Breast epithelium (tissue), 4 donors: Measurements from ENCODE around the gene KTI12. TPM values are rescaled to one million over a fixed set of nuclear protein-coding genes. Genes with fewer than 3 reads are reported as not detected.
"Not testable (repeated sequence)": the region's sequence is repeated elsewhere in the genome, so short reads cannot be mapped to it uniquely, and the experiment has no call there.

Experiments used
- DNase-seq, 2 donors: peaks; one replicate each; pipeline ENCODE4 v3.0.0-alpha.2; 2019; ENCODE audit warnings: low spot score in 2 of 2
- H3K27ac ChIP-seq, 2 donors: fragments of 200-600 bp; sonication (generic) in 1 of 2; one replicate each; pipeline ENCODE4 v1.5.1; 2016 to 2019; ENCODE audit warnings: mild to moderate bottlenecking in 1 of 2
- H3K27me3 ChIP-seq, 2 donors: fragments of 200-600 bp; sonication (generic) in 1 of 2; one replicate each; pipeline versions ENCODE4 v1.5.1 to v1.6.0; 2017 to 2019; ENCODE audit warnings: control low read depth in 1 of 2, mild to moderate bottlenecking in 1 of 2
- H3K36me3 ChIP-seq: fragments of 200-600 bp; one replicate; pipeline ENCODE4 v1.5.1; 2019
- H3K4me1 ChIP-seq, 2 donors: fragments of 200-600 bp; sonication (generic); one replicate each; pipeline ENCODE4 v1.5.1; 2016 to 2019; ENCODE audit warnings: control low read depth in 1 of 2
- H3K4me3 ChIP-seq, 3 donors: fragments of 200-600 bp; sonication (generic); 1 replicate in 2 of 3; 2 replicates in 1 of 3; pipeline ENCODE4 v1.5.1; 2016 to 2019; ENCODE audit warnings: mild to moderate bottlenecking in 3 of 3, moderate library complexity in 2 of 3
- H3K9me3 ChIP-seq, 2 donors: fragments of 200-600 bp; sonication (generic) in 1 of 2; one replicate each; pipeline ENCODE4 v1.5.1; 2016 to 2019; ENCODE audit warnings: control low read depth in 1 of 2
- POLR2A ChIP-seq: fragments of 450-650 bp; IDR thresholded peaks from one replicate; pipeline ENCODE4 v1.6.1; 2016; ENCODE audit warnings: antibody characterized with exemption, mild to moderate bottlenecking, moderate library complexity
- POLR2AphosphoS5 ChIP-seq, 3 donors: sonication (generic); formaldehyde crosslinking; IDR thresholded peaks; one replicate each; pipeline ENCODE4 v1.6.1; 2017; ENCODE audit warnings: antibody characterized with exemption in 3 of 3
- intact Hi-C: fragments of 100-400 bp; cut with DNase I; formaldehyde crosslinking; loops from one replicate; pipeline ENCODE4 v1.15.1; 2023; ENCODE audit warnings: low total_unique reads
- total RNA-seq, 3 donors: library from RNA; depleted of rRNA; stranded (reverse); fragments of >200 nt; gene quantifications; one replicate each; pipeline ENCODE4 v1.1.0, GENCODE V29; 2016
- TF ChIP-seq, protein P1 (sequence below), 3 donors: fragments of 450-650 bp; IDR thresholded peaks; one replicate each; pipeline ENCODE4 v1.5.1; 2016 to 2017; ENCODE audit warnings: antibody characterized with exemption in 3 of 3, mild to moderate bottlenecking in 3 of 3, moderate library complexity in 3 of 3

Gene KTI12, protein sequence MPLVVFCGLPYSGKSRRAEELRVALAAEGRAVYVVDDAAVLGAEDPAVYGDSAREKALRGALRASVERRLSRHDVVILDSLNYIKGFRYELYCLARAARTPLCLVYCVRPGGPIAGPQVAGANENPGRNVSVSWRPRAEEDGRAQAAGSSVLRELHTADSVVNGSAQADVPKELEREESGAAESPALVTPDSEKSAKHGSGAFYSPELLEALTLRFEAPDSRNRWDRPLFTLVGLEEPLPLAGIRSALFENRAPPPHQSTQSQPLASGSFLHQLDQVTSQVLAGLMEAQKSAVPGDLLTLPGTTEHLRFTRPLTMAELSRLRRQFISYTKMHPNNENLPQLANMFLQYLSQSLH
- 10 to 100 TPM in 1 of 3 donors, 1 to 10 TPM in 2; 4.4 to 13.6 (median 7.9) TPM for total RNA-seq

- intact Hi-C loops: no loop called here
- Histone ChIP-seq H3K27ac (peak within 1 kb of the TSS; percentile 89 to 97), H3K27me3 (no peaks in the 10 kb centered on the region), H3K36me3 (no peaks in the 10 kb centered on the region), H3K4me3 (peak within 1 kb of the TSS; percentile 87 to 95 (median 92)), H3K4me1 (peaks cover 3 to 11% of the 10 kb centered on the region in 2 donors), H3K9me3 (no peaks in the 10 kb centered on the region)
- DNase-seq: peak; percentile 68 to 82
- TF ChIP-seq POLR2AphosphoS5 (IDR thresholded peaks at IDR 0.05): peak; percentile 79 to 91 (median 88)
- TF ChIP-seq POLR2A: peak; percentile 38
- TF ChIP-seq, protein P1, sequence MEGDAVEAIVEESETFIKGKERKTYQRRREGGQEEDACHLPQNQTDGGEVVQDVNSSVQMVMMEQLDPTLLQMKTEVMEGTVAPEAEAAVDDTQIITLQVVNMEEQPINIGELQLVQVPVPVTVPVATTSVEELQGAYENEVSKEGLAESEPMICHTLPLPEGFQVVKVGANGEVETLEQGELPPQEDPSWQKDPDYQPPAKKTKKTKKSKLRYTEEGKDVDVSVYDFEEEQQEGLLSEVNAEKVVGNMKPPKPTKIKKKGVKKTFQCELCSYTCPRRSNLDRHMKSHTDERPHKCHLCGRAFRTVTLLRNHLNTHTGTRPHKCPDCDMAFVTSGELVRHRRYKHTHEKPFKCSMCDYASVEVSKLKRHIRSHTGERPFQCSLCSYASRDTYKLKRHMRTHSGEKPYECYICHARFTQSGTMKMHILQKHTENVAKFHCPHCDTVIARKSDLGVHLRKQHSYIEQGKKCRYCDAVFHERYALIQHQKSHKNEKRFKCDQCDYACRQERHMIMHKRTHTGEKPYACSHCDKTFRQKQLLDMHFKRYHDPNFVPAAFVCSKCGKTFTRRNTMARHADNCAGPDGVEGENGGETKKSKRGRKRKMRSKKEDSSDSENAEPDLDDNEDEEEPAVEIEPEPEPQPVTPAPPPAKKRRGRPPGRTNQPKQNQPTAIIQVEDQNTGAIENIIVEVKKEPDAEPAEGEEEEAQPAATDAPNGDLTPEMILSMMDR (IDR thresholded peaks at IDR 0.05): no peak
These were observed at the start of gene KTI12 for GRCh38 chr1:52033190-52034049. TSS of gene KTI12 (minus strand) at chr1:52033810. CDS start at chr1:52033761, 49 bp downstream.

DNA sequence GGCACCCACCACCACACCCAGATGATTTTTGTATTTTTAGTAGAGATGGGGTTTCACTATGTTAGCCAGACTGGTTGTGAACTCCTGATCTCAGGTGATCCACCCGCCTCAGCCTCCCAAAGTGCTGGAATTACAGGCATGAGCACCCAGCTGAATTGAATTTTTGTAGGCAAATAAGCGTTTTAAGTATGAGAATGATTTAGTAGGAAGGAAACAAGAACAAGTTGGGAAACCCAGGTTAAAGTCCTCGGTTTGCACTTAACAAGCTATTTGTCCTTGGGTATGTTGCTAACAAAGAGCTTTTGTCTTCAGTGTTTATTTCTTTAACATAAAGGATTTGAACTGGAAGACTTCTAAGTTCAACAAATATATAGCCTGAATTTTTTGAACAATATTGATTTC, 46.4 kb upstream of the KTI12 start:
- DNase-seq: no peak
- Histone ChIP-seq H3K4me1 (peaks cover 0 to 3% of the 10 kb centered on the region in 2 donors), H3K9me3 (no peaks in the 10 kb centered on the region), H3K4me3 (no peak overlapping the region), H3K27me3 (no peaks in the 10 kb centered on the region), H3K36me3 (no peaks in the 10 kb centered on the region), H3K27ac (no peak overlapping the region)
- intact Hi-C loops: no loop called here
- TF ChIP-seq, protein P1 (IDR thresholded peaks at IDR 0.05): no peak
- TF ChIP-seq POLR2A (no peak), POLR2AphosphoS5 (IDR thresholded peaks at IDR 0.05) (no peak)

DNA sequence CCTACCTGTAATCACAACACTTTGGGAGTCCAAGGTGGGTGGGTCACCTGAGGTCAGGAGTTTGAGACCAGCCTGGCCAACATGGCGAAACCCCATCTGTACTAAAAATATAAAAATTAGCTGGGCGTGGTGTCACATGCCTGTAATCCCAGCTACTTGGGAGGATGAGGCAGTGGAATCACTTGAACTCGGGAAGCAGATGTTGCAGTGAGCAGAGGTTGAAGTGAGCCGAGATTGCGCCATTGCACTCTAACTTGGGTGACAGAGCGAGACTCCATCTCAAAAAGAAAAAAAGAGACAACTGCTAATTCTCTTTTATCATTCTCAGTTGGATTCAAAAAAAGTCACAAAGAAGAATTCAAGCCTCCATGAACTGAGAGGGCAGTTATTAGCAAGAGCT, 43.7 kb upstream of the KTI12 start:
- H3K4me3 ChIP-seq, H3K9me3 ChIP-seq, DNase-seq, H3K27me3 ChIP-seq, H3K27ac ChIP-seq, H3K36me3 ChIP-seq, intact Hi-C loops, H3K4me1 ChIP-seq: not testable (repeated sequence)

DNA sequence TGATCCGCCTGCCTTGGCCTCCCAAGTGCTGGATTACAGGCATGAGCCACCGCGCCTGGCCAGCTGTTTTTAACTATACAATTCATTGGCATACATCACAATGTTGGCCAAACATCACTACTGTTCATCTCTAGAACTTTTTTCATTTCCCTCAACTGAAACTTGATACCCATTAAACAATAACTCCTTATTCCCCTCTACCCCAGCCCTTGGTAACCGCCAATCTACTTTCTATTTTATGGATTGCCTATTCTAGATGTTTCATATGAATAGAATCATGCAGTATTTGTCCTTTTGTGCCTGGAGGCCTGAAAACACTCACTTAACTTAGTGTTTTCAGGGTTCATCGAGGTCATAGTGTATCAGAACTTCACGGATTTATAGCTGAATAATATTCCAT, 38.7 kb upstream of the KTI12 start:
- intact Hi-C loops: no loop called here
- DNase-seq: no peak
- TF ChIP-seq, protein P1 (IDR thresholded peaks at IDR 0.05): no peak
- TF ChIP-seq POLR2A (no peak), POLR2AphosphoS5 (IDR thresholded peaks at IDR 0.05) (no peak)
- Histone ChIP-seq H3K36me3 (no peaks in the 10 kb centered on the region), H3K9me3 (no peaks in the 10 kb centered on the region), H3K27ac (no peak overlapping the region), H3K4me1 (no peaks in the 10 kb centered on the region), H3K27me3 (no peaks in the 10 kb centered on the region), H3K4me3 (no peak overlapping the region)

DNA sequence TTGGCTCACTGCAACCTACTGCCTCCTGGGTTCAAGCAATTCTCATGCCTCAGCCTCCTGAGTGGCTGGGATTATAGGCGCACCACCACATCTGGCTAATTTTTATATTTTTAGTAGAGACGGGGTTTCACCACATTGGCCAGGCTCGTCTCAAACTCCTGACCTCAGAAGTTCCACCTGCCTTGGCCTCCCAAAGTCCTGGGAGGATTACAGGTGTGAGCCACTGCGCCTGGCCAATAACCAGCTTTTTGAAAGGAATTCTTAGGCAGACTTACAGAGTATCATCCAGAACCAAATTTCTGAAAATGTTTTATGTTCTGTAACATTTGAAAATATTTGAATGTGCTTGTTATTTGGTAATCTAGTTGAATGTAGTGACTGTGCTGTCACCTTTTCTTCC, 37.1 kb upstream of the KTI12 start:
- TF ChIP-seq, protein P1 (IDR thresholded peaks at IDR 0.05): no peak
- TF ChIP-seq POLR2A (no peak), POLR2AphosphoS5 (IDR thresholded peaks at IDR 0.05) (no peak)
- DNase-seq: no peak
- H3K4me1 ChIP-seq: no peaks in the 10 kb centered on the region
- no peak overlapping the region for H3K4me3 ChIP-seq
- no peaks in the 10 kb centered on the region for H3K27me3 ChIP-seq
- intact Hi-C loops: no loop called here
- no peaks in the 10 kb centered on the region for H3K9me3 ChIP-seq
- no peaks in the 10 kb centered on the region for H3K36me3 ChIP-seq
- no peak overlapping the region for H3K27ac ChIP-seq
